ENCODE results near the gene MYL11.

- TF ChIP-seq POLR2AphosphoS5 (IDR thresholded peaks at IDR 0.05) (no peak), CTCF (IDR thresholded peaks at IDR 0.05) (no peak)
Observed at GRCh38 chr16:30372038-30372712, 2.4 kb upstream of the MYL11 start.

All from prostate gland (tissue), 2 donors.